AG08395 (cell line): ENCODE results near the gene GVQW3.

Experiments used
- DNase-seq: peaks from one replicate; pipeline ENCODE4 v3.0.0; 2012; ENCODE audit warnings: mixed read lengths, low spot score

GVQW3 gene

DNA sequence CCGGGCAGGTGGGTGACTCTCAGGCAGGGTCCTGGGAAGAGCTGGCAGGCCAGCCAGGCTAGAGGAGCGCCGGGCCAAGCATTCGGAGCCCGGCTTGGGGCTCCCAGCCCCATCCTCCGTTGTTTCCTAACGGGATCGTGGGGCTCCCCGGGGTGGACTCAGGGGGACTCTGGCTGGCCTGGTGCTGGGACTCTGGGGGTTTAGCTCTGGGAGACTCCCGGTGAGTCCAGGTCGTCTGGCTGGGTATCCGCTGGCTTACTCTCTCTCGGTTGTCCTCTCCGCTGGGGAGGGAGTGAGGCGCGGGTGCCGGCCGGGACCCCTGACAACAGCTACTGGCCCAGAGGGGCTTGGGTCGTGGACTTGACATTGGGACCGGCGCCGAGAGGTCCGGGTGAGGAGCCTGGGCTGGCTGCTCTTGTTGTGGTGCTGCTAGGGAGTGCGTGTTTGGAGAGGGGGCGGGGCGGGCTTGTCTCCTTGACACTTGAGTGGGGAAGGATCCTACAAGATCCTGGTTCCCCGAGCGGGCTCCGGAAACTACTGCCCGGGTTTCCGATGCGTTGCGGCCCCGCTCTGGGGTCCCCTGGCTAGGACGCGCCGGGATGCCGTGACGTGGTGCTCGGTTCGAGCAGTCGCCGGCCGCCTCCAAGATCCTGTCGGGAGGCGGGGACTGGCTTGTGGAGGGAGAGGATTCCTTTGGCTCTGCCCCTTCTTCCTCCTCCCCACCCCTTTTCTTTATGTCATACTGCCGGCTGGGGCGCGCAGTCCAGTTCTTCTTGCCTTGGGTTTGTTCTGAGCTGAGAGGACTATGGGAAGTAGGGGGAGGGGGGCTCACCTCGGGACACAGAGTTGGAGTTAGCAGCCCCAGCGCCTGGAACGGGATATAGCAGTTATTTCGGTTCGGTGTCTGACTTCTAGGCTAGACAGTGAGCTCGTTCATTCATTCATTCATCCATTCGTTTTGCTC is 64.3 kb downstream of the GVQW3 start:
- DNase-seq: peak; percentile 88

DNA sequence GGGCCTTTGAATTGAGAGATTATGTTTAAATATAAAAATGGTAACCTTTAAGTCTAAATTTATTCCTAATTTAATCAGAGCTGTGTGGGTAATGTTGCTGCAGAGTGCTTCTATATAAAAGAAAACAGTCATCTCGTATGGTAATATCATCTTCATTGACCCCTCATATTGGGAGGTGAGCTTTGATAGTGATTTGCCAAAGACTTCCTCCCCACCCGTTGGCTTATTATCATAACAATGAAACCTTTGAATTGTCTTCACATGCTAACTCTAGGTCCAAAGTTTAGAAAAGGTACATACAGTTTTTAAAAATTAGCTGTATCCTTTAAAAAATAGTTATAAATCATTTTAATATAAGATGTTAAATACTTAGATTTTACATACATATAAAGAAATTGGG is 67.4 kb downstream of the GVQW3 start:
- no peak for DNase-seq

GRCh38 chr11:76453248-76453647 is 72.1 kb downstream of the GVQW3 start:
- no peak for DNase-seq

DNA sequence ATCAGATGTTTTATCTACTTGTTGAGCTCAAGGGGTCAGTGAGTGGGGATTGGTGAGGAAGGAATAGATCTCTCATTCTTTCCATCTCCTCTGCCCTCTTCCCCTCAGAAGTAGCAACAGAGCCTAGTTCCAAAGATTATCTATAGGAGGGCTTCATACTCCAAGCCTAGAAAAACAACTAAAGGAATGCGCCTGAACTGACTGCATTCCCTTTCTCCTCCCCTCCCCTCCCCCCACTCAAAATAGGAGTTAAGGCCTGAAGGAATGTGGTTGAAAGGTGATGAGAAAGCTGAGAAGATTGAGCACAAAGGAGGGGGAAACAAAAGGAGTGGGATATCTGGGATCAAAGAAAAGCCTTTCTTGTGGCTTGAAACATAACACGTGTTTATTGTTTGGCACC is 74.2 kb downstream of the GVQW3 start:
- DNase-seq: no peak

- no peak for DNase-seq
These were observed 74.8 kb downstream of the GVQW3 start for GRCh38 chr11:76455931-76456330.

DNA sequence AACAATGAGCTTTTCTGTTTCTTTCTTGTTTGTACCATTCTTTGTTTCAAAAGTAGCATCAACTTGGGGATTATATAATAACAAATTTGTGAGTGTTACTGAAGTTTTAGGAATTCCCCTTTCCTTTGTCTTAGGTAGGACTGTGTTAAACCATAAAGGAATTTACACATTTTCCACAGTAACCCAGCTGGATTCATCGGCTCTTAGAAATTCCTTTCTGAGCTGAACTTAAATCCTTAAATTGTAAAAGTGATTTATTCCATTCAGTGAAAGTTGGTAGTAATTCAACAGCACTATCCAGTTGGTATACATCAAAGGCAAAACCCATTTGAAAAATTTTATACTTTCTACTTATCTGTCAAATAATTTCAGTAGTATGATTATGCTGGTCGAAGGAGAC is 75.4 kb downstream of the GVQW3 start:
- no peak for DNase-seq
